OCI-LY3 (cell line): ENCODE results near the gene DIO3.

Experiments
- H2AFZ ChIP-seq: fragments of 200-600, 300-600 bp; shearing (Covaris generic); 2 replicates; pipeline ENCODE4 v1.6.0; 2014; ENCODE audit warnings: antibody characterized with exemption, low read depth, low read length
- H3K27ac ChIP-seq: fragments of 200-600, 300-600 bp; sonication (generic); 2 replicates; pipeline ENCODE4 v1.5.1; 2014; ENCODE audit warnings: mild to moderate bottlenecking, low read length, moderate library complexity, mixed read lengths
- H3K27me3 ChIP-seq: fragments of 200-600, 300-600 bp; sonication (generic); 2 replicates; pipeline ENCODE4 v1.6.1; 2014; ENCODE audit warnings: low read depth, low read length, mixed read lengths
- H3K36me3 ChIP-seq: fragments of 200-600, 300-600 bp; sonication (generic); replicated peaks from 2 replicates; pipeline ENCODE3; 2014; ENCODE audit warnings: low read depth, low read length, mixed read lengths
- H3K4me1 ChIP-seq: fragments of 300-600, 200-600 bp; sonication (generic); 2 replicates; pipeline ENCODE4 v1.6.1; 2014; ENCODE audit warnings: low read length, mixed read lengths
- H3K4me2 ChIP-seq: fragments of 200-600, 300-600 bp; sonication (generic); 2 replicates; pipeline ENCODE4 v1.6.1; 2014; ENCODE audit warnings: low read length, mixed read lengths
- H3K4me3 ChIP-seq: fragments of 300-600, 200-600 bp; sonication (generic); 2 replicates; pipeline ENCODE4 v1.5.1; 2014; ENCODE audit warnings: antibody characterized with exemption, mild to moderate bottlenecking, low read length, moderate library complexity
- H3K79me2 ChIP-seq: fragments of 300-600, 200-600 bp; shearing (Covaris generic); 2 replicates; pipeline ENCODE4 v1.6.1; 2014; ENCODE audit warnings: mild to moderate bottlenecking, low read length, mixed read lengths
- H3K9ac ChIP-seq: fragments of 300-600, 200-600 bp; shearing (Covaris generic); 2 replicates; pipeline ENCODE4 v1.6.0; 2014; ENCODE audit warnings: mild to moderate bottlenecking, low read length, moderate library complexity
- H3K9me3 ChIP-seq: fragments of 200-600, 300-600 bp; shearing (Covaris generic); 2 replicates; pipeline ENCODE4 v1.6.1; 2014; ENCODE audit warnings: low read length, mixed read lengths; ENCODE audit not compliant: insufficient read depth
- H4K20me1 ChIP-seq: fragments of 200-600, 300-600 bp; sonication (generic); 2 replicates; pipeline ENCODE4 v1.6.1; 2016; ENCODE audit warnings: low read length, mixed read lengths; ENCODE audit not compliant: insufficient read depth
- CTCF ChIP-seq: fragments of 200-600, 300-600 bp; sonication (generic); IDR thresholded peaks from 2 replicates; pipeline ENCODE4 v1.5.1; 2014; ENCODE audit warnings: antibody characterized with exemption, low read length, low read depth
- EZH2phosphoT487 ChIP-seq: fragments of 200-600 bp; shearing (Covaris generic); IDR thresholded peaks from 2 replicates; pipeline ENCODE4 v1.6.1; 2018; ENCODE audit warnings: antibody characterized with exemption, mixed run types, low read depth

DIO3 gene

GRCh38 chr14:101543814-101544213 is 17.5 kb upstream of the DIO3 start:
- Histone ChIP-seq H3K9me3 (no peaks in the 10 kb centered on the region), H3K27me3 (no peaks in the 10 kb centered on the region), H3K4me1 (no peaks in the 10 kb centered on the region), H2AFZ (no peak overlapping the region), H3K36me3 (no peaks in the 10 kb centered on the region), H3K79me2 (no peaks in the 10 kb centered on the region), H3K4me2 (no peak overlapping the region), H3K9ac (no peak overlapping the region), H3K27ac (no peak overlapping the region), H3K4me3 (no peak overlapping the region), H4K20me1 (no peaks in the 10 kb centered on the region)
- TF ChIP-seq CTCF (no peak), EZH2phosphoT487 (no peak)

GRCh38 chr14:101544550-101544949 is 16.7 kb upstream of the DIO3 start:
- no peaks in the 10 kb centered on the region for H3K36me3 ChIP-seq
- H3K4me2 ChIP-seq: no peak overlapping the region
- H4K20me1 ChIP-seq: no peaks in the 10 kb centered on the region
- H3K79me2 ChIP-seq: no peaks in the 10 kb centered on the region
- H3K4me3 ChIP-seq: no peak overlapping the region
- no peaks in the 10 kb centered on the region for H3K9me3 ChIP-seq
- no peaks in the 10 kb centered on the region for H3K27me3 ChIP-seq
- no peak overlapping the region for H2AFZ ChIP-seq
- no peaks in the 10 kb centered on the region for H3K4me1 ChIP-seq
- H3K27ac ChIP-seq: no peak overlapping the region
- TF ChIP-seq CTCF (no peak), EZH2phosphoT487 (no peak)
- H3K9ac ChIP-seq: no peak overlapping the region

- Histone ChIP-seq H3K4me3 (no peak overlapping the region), H4K20me1 (no peaks in the 10 kb centered on the region), H3K9me3 (no peaks in the 10 kb centered on the region), H3K36me3 (no peaks in the 10 kb centered on the region), H3K4me1 (no peaks in the 10 kb centered on the region), H3K27ac (no peak overlapping the region), H3K79me2 (no peaks in the 10 kb centered on the region), H2AFZ (no peak overlapping the region), H3K9ac (no peak overlapping the region), H3K27me3 (no peaks in the 10 kb centered on the region), H3K4me2 (no peak overlapping the region)
- no peak for TF ChIP-seq CTCF
- TF ChIP-seq EZH2phosphoT487: no peak
Observed at GRCh38 chr14:101546706-101547105, 14.6 kb upstream of the DIO3 start.

- Histone ChIP-seq H3K79me2 (no peaks in the 10 kb centered on the region), H3K9ac (no peak overlapping the region), H3K27ac (no peak overlapping the region), H3K4me2 (no peak overlapping the region), H3K36me3 (no peaks in the 10 kb centered on the region), H4K20me1 (no peaks in the 10 kb centered on the region), H3K4me1 (no peaks in the 10 kb centered on the region), H3K27me3 (no peaks in the 10 kb centered on the region), H3K9me3 (no peaks in the 10 kb centered on the region), H2AFZ (no peak overlapping the region), H3K4me3 (no peak overlapping the region)
- TF ChIP-seq EZH2phosphoT487: no peak
- TF ChIP-seq CTCF: no peak
Observed at GRCh38 chr14:101547107-101547738, 14.1 kb upstream of the DIO3 start.
